GM18861 (cell line): Measurements from ENCODE around the gene MEX3C.

ENCODE experiments used
- ATAC-seq: cut with Tn5 transposase; IDR thresholded peaks from one replicate; pipeline ENCODE4 v1.9.1; 2021; ENCODE audit not compliant: unreplicated experiment

Gene MEX3C

GRCh38 chr18:51154431-51155063 lies 42.9 kb downstream of the MEX3C start:
- no peak for ATAC-seq

- ATAC-seq = peak; percentile 64
Observed at GRCh38 chr18:51153659-51154371, 43.7 kb downstream of the MEX3C start.

- ATAC-seq = no peak
Observed at GRCh38 chr18:51151568-51152511, 45.6 kb downstream of the MEX3C start.

GRCh38 chr18:51151185-51151567 lies 46.3 kb downstream of the MEX3C start:
- no peak for ATAC-seq

- ATAC-seq = no peak
Observed at GRCh38 chr18:51150113-51150700, 47.3 kb downstream of the MEX3C start.

- ATAC-seq = no peak
Observed at GRCh38 chr18:51149670-51150069, 47.8 kb downstream of the MEX3C start.

DNA sequence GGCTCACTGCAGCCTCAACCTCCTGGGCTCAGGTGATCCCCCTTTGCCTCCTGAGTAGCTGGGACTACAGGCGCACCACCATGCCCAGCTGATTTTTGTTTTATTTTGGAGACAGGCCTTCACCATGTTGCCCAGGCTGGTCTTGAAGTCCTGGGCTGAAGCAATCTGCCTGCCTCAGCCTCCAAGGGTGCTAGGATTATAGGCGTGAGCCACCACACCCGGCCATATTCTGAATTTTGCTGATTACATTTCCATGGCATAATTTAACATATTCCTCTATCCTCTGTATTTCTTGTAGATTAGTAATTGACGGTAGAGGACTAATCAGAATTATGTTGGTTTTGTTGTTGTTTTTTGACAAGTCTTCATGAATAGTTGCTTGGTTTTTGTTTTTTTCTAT lies 50.6 kb downstream of the MEX3C start:
- ATAC-seq = no peak

DNA sequence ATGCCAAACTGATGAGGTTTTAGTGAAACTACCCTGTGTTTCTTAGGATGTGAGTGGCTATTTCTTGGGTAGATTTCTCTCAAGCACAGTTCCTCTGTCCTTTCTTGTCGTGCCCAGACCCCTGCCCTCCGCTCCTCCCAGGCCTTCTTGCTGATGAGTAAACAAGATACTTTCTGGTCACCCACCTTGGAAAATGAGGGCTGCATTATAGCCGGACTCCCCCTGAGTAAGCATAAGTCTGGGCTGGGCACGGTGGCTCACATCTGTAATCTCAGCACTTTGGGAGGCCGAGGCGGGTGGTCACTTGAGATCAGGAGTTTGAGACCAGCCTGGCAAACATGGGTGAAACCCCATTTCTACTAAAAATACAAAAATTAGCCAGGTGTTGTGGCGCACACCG lies 58.5 kb downstream of the MEX3C start:
- ATAC-seq = no peak

GRCh38 chr18:51137891-51138290 lies 59.6 kb downstream of the MEX3C start:
- no peak for ATAC-seq

DNA sequence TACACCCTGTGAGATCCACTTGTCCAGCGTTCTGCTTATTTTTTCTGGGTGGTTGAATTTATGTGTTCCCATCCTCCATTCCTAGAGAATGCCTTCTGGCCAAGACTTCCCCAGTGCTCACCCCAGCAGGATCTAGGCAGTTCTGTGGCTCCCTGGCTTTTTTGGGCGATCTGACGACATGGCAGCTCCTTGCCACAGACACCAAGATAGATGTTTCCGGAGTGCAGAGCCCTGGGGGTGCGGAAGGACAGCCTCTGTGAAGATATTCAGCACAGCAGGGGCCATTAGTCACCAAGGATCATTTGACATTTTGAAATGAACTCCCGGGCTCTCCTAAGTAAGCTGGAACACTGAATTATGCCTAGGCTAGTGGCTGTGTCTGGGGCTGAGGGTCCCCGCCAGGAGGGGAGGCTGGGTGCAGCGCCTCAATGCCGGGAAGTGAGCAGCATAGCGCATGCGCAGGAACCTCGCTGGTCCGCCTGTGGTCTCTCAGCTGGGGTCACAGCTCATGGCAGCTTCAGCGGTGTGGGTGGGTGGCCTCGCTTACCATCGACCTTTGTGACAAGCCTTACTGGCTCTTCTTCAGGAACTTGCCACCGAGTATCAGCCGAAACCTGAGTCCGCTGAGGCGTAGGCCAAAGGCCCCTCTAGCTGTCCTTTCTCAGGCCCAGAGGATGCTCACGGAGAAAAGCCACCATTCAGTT lies 60.3 kb downstream of the MEX3C start:
- no peak for ATAC-seq

DNA sequence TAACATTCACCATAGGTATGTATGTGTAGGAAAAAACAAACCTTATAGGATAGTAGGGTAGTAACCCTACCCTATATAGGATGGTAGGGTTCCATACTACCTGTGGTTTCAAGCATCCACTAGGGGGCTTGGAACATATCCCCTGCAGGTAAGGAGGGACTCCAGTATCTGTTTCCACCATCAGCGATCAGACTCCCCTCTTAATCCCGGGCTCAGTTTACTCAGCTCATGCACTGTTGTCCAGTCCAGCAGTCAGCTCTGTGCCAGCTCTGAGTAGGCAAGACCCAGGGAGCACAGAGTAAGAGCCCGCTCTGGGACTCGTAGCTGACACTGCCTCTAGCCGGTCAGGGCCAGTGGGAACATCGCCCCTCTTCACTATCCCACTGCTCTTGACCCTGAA lies 61.7 kb downstream of the MEX3C start:
- ATAC-seq = no peak

- ATAC-seq = no peak
Observed at GRCh38 chr18:51135364-51135763, 62.1 kb downstream of the MEX3C start.

GRCh38 chr18:51134721-51135120 lies 62.8 kb downstream of the MEX3C start:
- no peak for ATAC-seq

- ATAC-seq = no peak
Observed at GRCh38 chr18:51133580-51134160, 63.8 kb downstream of the MEX3C start.

DNA sequence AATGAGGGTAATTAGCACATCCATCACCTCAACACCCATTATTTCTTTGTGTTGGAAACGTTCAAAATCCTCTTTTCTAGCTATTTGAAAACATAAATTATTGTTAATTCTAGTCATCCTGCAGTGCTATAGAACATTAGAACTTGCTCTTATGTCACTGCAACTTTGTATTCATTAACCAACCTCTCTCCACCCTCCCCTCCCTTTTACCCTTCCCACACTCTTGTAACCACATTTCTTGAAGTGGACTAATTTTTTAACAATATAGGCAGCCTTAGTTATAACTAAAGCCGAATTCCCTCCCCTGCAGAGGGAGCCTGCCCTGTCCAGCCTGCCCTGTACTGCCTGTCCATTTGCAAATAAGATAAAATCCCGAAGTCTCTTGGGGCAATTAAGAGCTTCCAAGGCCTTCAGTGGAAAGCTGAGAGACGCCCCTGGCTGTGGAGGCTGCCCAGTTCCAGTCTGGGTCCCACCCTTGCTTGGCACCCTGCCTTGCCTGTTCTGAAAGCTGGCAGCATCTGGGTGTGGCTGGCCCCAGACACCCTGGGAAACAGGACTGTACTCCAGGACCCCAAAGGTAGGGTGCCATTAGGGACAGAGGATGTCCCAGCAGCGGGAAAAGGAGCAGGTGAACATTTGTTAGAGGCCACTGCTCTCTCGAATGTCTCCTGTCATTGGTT lies 65.1 kb downstream of the MEX3C start:
- no peak for ATAC-seq

DNA sequence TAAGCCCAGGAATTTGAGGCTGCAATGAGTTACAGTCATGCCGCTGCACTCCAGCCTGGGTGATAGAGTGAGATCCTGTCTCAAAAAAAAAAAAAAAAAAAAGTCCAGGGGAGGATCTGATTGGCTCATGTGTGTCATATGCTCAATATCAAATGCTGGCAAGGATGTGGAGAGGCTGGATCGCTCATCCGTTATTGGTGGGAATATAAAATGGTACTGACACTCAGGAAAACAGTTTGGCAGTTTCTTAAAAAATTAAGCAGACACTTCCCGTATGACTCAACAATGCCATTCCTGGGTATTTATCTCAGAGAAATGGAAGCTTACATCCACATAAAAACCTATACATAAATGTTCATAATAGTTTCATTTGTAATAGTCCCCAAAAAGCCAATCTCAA lies 68.9 kb downstream of the MEX3C start:
- no peak for ATAC-seq

GRCh38 chr18:51127664-51128063 lies 69.8 kb downstream of the MEX3C start:
- ATAC-seq = no peak

- no peak for ATAC-seq
Observed at GRCh38 chr18:51125976-51126375, 71.5 kb downstream of the MEX3C start.
